GM19099 (cell line): ENCODE data around the gene TRMT61A.

Experiments used
- POLR2A ChIP-seq: IDR thresholded peaks from 3 replicates; pipeline ENCODE4 v1.6.1; 2011; ENCODE audit warnings: low read depth; ENCODE audit not compliant: insufficient read length; ENCODE audit errors: extremely low read depth

The TRMT61A gene

DNA sequence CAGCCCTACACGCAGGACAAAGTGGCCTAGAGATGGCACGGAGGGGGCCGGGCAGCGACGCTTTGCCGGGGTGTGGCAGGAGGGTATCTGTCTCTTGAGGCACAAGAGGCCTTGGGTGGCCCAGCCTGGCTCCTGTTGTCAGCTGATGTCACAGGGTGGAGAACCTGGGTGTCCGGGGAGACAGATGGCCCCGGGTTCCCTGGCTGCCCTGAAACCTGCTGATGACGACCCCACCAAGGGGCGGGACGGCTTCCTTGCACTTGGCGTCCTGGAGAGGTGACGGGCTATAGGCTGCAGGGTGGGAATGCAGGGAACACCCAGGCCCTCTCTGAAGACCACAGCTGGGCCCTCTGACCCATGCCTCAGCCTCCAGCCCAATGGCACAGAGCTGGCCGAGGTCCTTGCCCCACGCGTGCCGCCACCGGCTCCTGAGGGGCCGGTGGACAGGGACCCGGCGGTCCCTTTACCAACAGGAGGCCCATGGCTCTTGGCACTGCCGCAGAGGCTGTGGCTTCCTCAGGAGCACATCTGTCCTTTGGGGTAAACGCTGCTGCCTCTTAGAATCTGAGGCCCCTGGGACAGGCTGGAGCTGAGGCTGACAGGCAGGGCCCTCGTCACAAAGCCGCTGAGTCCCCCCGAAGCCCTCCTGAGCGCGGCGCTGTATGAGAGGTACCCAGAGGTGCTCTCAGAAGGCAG is 16.4 kb downstream of the TRMT61A start:
- TF ChIP-seq POLR2A: no peak

DNA sequence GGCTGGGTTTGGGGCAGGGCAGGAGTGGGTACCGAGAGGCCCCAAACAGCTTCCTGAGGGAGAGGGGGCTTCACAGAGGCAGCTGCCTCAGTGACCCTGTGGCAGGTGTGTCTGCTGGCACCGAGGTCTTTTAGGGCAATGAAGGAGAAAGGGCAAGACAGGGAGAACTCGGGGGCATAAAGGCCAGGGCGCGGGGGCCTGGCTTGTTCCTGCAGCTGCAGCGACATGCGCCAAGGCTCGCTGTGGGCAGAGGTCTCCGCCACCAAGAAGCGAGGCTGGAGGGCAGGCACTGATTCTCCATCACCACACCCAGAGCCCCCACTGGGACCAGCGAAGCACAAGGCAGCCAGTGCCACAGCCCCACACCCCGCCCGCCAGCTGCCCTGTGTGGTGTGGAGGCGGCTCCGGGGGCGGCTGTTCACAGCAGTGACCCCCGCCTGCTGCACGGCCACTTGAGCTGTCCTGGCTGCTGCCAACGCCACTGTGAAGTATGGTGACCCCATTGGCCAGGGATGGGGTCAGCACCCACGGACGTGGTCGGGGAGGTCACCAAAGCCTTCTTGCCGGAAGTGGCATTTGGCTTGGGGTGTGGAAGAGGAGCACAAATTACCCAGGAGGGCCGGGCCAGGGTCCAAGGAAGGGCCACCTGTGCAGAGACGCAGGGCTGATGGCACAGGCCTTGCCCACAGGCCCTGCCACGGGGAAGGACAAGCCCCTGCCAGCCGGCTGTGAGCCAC is 17.1 kb downstream of the TRMT61A start:
- no peak for TF ChIP-seq POLR2A

DNA sequence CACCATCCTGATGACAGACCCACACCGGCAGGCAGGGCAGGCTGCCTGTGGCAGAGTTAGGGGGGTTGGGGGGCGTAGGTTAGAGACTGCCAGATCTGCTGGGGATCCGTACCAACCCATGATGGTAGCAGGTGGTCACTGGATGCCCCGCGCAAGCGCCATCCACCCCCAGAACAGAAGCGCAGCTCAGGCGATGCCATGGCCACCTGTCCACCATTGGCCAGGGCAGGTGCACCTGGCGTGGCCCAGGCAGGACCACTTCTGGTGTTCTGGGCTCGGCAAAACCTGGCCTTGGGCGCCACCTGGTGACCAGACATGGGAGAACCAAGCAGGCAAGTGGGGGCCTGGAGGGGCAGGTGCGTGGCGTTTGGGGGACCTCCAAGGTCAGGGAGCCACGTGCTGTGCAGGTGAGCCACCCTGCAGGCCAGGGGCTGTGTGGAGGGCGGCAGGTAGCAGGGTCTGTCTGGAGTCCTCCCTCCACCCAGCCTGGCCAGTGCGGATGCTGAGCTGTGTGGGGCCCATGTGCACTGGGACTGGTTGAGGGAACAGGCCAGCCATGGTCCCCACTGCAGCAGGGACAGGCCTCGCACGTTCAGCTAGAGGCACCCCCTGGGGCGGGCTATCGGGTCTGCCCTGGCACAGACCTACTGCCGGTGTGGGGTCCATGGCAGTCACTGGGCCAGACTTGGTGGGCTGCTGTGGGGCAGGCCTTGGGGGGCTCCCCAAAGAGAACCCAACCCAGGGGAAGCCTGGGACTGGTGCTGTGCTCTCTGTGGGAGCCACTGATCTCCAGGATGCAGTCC is 17.9 kb downstream of the TRMT61A start:
- TF ChIP-seq POLR2A: no peak

DNA sequence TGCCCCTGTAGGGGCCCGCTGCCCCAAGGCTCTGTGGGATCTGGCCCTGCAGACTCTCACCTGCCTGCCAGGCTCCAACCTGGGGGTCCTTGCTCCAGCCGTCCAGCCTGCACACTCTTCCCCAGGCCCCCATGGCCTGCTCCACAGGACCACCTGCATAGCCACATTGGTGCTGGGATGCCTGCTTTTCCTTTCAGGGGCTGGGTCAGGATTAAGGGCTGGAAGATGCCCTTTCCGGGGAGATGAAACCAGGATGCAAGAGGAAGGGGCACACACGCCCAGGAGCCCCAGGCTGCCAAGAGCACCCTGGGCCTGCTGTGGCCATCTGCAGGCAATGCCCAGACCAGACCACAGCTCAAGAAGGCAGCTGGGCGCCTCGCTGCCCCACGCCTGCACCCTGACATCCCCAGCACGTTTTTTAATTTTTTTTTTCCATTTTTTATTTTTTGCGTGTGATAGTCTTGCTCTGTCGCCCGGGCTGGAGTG is 18.5 kb downstream of the TRMT61A start:
- TF ChIP-seq POLR2A: no peak

DNA sequence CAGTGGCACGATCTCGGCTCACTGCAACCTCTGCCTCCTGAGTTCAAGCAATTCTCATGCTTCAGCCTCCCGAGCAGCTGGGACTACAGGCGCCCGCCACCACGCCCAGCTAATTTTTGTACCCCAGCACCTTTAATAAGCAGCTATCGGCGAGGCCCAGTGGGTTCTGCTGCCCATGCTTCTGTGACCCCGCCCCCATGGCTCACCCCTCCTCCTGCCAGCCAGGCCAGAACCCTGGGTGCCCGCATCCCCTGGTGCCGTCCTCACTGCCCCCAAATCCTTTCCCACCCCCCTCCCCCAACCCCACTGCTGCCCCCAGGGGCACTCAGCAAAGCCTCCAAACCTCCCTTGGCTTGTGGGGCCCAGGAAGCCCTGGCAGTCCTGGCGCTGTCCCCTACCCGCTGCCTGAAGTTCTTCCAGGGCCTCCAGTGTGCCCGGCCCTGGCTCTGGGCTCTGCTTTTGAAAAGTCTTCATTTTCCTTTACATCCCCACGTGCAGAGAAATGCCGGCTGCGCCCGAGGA is 19.0 kb downstream of the TRMT61A start:
- no peak for TF ChIP-seq POLR2A

DNA sequence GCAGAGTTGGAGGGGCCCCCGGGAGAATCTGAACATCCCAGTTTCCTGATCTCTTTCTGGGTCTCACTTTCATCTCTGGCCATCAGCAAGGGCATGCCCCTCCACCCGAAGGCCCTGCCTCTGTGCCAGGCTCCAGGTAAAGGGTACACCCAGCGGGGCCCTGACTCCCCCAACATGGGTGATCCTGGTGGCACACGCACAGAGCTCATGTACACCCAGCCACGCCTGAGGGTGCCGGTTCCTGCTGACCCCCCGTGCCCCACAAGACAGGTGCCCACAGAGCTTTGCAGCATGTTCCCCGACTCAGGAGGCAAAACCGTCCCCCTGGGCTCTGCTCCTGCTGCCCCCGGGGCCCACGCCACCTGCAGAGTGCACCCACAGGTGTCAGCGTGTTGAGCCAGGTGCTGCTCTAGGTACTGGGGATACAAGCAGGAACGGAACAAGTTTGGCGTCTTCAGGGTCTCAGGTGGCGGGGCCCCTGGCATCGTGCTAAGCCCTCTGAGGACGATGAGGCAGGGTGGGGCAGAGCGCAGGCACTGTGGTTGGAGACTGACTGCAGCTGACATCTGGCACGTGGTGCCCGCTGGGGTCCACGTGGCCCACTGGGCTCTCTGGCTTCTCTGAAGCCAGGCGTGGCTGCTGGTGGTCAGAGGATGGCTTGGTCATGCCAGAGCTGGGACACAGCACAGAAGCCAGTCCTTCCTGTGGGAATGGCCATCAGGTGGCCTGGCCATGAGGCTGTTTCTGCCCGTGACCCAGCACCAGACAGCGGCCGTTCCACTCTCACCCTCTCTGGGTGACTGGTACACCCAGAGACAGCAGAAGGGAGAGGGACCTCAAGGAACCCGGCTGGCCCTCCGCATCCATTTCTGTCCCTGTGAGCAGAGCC is 19.7 kb downstream of the TRMT61A start:
- TF ChIP-seq POLR2A: no peak

DNA sequence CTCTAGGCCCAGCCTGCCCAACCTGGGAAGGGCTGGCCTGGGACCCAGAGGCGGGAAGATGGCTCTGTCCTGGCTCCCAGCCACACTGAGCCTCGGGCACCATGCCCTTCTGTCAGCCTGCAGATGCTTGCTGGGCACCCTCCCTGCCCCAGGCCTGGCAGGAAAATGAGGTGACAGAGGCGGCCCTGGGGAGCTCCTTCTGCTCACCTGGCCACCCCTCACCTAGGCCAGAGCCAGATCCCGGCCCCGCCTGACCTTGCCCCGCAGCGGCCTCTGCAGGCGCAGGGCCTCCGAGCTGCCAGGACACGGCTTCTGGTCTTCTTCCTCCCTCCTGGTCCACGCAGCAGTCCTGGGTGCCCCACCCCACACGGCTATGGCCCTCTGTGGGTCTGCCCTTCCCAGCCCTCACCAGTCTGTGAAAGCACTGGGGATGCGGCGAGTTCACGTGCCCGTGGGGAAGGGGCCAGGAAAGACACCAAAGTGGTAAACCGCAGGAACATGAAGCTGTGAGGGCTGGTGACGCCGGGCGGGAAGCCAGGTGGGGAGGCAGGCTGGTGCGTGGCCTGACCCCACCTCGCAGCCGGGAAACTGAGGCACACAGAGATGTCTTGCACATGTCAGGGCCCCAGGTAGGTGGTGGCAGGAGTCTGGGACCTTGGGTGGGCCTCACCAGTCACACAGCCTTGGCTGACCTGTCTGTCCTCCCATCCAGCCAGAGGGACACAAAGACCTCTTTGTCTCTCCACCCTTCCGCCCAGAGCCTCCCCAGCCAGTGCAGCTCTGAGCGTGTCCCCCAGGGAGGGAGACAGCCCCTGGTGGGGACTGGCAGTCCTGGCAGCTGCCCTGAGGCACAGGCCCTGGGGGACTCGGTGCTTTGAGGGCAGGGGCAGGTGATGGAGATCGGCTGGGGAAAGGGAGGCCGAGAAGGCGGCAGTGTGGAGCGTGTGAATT is 20.6 kb downstream of the TRMT61A start:
- no peak for TF ChIP-seq POLR2A

DNA sequence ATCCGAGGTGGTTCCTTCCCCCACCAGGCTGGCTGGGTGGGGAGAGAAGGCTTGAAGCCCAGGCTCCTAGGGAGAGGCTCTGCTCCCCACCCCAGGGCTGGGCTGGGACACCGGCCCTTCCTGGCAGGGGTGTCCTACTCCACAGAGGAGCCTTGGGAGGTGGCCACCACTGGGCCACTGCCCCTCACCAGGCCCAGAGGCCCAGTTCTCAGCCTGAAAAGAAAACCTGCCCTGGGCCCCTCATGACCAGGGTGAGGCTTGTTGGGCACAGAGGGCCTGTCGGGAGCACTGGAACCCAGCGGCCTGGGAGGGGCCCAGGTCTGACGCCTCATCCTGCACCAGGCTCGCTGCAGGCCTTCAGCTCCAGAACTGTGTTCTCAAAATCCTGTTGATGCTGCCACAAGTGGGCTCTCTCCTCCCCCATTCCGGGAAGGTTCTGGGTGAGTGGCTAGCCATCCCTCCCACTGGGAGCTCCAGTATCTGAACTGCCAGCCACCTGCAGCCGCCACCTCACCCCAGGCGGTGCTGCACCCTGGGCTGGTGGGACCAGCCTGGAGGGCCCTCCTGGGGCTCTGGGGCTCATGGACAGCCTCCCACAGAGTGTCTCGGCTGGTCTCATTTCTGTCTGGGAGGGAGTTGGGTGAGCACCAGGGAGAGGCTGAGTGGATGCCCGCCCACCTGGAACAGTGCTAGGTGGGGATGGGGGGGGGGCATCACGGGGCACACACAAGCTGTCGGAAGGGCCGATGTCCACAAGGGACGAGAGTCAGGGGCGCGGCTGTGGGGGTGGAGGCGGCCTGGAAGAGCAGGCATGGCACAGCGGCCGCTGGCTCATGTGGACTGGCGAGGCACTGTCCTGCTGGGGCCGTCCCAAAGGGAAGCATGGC is 21.7 kb downstream of the TRMT61A start:
- TF ChIP-seq POLR2A: no peak

DNA sequence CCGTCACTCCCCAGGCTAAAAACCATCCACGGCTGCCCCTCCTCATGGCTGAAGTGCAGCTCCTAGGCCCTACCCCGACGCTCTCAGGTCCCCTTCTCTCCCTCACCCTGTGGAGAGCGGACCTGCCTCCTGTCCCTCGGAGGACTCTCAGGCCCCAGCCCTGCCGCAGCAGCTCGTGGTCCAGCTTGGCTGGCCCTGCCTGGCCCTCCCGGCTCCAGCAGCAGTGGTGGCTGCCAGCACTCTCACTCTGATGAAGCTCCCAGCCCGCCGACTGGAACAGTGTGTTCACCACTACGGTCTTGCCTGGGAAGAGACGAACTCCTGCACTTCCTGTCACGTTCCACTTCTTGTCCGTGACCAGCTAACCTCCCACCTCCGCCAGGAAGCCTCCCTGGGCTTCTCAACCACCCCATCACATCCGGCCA is 22.4 kb downstream of the TRMT61A start:
- TF ChIP-seq POLR2A: no peak

DNA sequence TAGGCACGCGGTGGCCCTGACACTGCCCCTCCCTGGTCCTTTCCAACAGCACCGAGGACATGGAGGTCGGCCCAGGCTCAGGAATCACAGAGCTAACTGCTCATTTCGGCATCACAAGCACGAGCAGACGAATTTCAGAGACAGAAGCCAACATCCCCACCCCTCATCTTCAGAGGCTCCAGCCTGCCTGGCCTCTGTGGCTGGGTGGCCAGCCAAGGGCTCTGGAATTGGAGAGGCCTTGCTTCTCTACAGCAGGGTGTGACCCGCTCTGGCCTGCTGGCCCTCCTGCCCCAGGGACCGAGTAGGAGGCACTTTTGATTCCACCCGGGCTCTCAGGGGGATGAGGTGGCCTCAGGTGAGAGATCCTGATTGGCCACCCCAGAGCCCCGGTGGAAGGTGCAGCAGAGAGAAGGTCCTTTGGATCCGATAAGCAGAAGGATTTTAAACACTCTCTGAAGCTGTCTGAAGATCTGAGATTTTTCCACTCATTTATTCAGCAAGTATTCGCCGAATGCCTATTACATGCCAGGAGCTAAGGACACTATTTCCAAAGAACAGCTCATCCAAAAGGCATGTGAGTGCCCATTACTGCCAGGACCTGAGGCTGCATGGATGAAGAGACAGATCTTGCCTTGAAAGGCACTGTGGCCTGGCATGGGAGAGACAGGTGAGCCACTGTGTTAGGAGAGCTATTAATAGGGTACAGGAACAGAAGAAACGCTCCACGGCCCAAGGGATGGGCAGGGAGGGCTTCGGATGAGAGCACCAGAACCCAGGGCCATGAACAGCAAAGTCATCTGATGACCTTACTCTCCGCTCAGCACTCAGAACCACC is 23.2 kb downstream of the TRMT61A start:
- no peak for TF ChIP-seq POLR2A

DNA sequence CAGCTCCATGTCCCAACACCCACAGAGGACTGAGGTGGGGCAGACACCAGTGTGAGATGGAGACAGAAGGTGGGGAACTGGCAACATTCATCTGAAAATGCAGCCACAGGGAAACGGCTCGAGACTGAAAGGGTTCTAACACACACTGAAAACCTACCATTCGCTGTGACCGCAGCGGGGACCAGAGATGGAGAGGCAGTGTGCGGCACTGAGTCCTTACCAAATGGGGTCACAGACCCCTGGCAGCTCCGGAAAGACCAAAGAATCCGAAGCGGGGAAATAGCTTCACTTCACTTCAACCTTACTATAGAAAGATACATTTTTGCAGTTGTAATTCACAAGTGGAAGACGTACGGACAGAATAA is 23.8 kb downstream of the TRMT61A start:
- TF ChIP-seq POLR2A: no peak
